ENCODE measurements around the gene HTRA3.

The HTRA3 gene

DNA sequence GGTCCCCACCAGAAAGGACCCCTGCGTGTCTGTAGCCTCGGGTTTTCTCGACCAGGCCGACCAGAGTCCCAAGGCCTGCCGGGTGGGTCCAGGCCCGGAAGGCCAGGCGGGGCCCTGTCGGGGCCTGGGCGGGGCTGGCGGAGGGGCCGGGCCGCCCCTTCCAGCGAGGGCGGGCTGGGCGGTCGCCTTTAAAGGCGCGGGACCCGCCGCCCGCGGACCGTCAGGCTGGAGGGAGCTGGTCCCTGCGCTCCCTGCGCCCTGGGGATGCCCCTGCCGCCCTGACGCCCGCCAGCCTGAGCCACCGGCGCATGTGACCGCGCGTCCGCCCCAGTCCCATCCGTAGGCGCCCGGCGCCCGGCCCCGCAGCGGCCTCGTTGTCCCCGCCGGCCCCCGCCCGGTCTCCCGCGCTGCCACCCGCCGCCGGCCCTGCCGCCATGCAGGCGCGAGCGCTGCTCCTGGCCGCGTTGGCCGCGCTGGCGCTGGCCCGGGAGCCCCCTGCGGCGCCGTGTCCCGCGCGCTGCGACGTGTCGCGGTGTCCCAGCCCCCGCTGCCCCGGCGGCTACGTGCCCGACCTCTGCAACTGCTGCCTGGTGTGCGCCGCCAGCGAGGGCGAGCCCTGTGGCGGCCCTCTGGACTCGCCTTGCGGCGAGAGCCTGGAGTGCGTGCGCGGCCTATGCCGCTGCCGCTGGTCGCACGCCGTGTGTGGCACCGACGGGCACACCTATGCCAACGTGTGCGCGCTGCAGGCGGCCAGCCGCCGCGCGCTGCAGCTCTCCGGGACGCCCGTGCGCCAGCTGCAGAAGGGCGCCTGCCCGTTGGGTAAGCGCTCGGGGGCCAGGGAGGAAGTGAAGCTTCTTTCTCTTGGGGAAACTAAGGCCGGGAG is at the start of gene HTRA3:
HTRA3 (plus strand) TSS at position 220 of the 883 bp plus-strand sequence; CDS start at position 435, 215 bp downstream.
- peaks cover 1% of the 10 kb centered on the region for H3K27me3 ChIP-seq (replicated peaks; ENCODE audit: control insufficient read depth, insufficient read depth, low read length)
- DNase-seq (ENCODE audit: extremely low read depth, insufficient read length), result no peak

DNA sequence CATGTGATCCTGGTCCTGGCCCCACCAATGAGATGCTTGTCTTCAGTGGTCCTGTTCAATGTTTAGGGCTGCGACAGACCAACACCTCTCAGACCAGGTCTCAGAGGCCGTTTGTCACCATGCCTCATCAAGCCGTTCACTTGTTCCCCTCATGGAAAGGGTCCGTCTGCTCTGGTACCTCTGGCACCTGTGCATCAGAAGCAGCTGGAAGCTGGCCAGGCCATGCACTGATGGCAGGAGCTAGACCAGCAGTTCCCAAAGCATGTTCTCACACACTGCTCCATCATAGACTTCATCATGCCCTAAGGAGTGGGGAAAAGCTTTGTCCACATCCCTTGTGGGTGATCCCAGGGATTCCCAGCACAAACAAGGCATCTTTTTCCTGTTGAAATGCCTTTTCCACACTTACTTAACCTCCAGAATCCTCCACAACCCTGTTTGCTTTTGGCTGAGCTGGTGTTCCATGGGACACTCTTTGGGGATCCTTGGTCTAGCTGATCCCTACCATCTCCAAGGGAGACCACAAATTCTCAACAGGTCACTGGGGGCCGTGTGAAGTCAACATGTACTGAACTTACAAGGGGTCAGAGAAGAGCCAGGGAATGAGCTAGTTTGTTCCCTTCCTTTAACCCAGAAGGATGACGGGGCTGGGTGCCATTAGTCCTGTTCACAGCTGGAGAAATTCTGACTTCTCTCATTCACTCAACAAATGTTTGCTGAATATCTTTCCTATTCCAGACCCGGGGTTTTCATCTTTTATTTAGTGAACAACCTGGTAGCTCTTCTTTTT is 48.7 kb upstream of the HTRA3 start:
- no peaks in the 10 kb centered on the region for H3K27me3 ChIP-seq (replicated peaks; ENCODE audit: control insufficient read depth, insufficient read depth, low read length)
- H3K36me3 ChIP-seq (ENCODE audit: control insufficient read depth, insufficient read depth, low read length), result peaks cover 30% of the 10 kb centered on the region
- DNase-seq (ENCODE audit: extremely low read depth, insufficient read length), result no peak
- H3K4me3 ChIP-seq (replicated peaks; ENCODE audit: low read depth, low read length), result no peak overlapping the region
- TF ChIP-seq, protein P1, sequence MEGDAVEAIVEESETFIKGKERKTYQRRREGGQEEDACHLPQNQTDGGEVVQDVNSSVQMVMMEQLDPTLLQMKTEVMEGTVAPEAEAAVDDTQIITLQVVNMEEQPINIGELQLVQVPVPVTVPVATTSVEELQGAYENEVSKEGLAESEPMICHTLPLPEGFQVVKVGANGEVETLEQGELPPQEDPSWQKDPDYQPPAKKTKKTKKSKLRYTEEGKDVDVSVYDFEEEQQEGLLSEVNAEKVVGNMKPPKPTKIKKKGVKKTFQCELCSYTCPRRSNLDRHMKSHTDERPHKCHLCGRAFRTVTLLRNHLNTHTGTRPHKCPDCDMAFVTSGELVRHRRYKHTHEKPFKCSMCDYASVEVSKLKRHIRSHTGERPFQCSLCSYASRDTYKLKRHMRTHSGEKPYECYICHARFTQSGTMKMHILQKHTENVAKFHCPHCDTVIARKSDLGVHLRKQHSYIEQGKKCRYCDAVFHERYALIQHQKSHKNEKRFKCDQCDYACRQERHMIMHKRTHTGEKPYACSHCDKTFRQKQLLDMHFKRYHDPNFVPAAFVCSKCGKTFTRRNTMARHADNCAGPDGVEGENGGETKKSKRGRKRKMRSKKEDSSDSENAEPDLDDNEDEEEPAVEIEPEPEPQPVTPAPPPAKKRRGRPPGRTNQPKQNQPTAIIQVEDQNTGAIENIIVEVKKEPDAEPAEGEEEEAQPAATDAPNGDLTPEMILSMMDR (IDR thresholded peaks at IDR 0.05; ENCODE audit: insufficient read depth, low read length, poor library complexity, severe bottlenecking), result no peak

More for the DNA sequence above, at the start of gene HTRA3:
- TF ChIP-seq, protein P1 (IDR thresholded peaks at IDR 0.05; ENCODE audit: insufficient read depth, low read length, poor library complexity, severe bottlenecking), result no peak
- Histone ChIP-seq H3K36me3 (ENCODE audit: control insufficient read depth, insufficient read depth, low read length) (no peaks in the 10 kb centered on the region), H3K4me3 (replicated peaks; ENCODE audit: low read depth, low read length) (no peak within 1 kb of the TSS)

DNA sequence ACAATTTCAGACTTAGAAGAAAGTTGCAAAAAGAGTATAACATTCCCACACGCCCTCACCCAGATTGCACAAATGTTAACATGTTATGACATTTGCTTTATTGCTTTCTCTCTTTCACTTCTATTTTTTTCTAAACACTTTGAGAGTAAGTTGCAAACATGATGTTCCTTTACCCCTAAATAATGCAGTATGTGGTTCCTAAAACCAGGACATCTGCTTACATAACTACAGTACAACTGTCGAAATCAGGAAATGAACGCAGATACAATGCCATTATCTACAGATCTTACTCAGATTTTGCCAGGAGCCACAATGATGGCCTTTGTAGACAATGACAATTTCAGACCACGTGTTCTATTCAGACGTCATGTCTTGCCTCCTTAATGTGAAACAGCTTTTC is 48.1 kb upstream of the HTRA3 start:
- TF ChIP-seq, protein P1 (IDR thresholded peaks at IDR 0.05; ENCODE audit: insufficient read depth, low read length, poor library complexity, severe bottlenecking), result no peak
- DNase-seq (ENCODE audit: extremely low read depth, insufficient read length), result peak; percentile 64
- Histone ChIP-seq H3K27me3 (replicated peaks; ENCODE audit: control insufficient read depth, insufficient read depth, low read length) (no peaks in the 10 kb centered on the region), H3K4me3 (replicated peaks; ENCODE audit: low read depth, low read length) (no peak overlapping the region), H3K36me3 (ENCODE audit: control insufficient read depth, insufficient read depth, low read length) (peaks cover 31% of the 10 kb centered on the region)

DNA sequence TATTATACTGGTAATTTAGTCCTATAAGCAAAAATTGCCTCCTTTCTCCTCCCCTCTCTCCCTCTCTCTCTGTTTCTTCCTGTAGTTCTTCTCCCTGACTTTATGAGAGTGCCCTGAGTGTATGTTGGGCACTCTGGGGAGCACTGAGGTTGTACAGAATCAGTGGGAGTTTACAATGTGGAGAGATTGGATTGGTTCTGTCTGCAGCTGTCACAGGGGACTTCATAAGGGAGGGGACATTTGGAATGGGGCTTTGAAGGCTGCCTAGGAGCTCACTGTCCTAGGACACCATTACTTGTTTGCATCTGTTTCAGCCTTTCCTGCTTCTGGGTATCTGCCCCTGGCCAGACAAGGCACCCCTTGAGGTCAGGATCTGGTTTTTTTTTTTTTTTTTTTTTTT is 47.6 kb upstream of the HTRA3 start:
- Histone ChIP-seq H3K36me3 (ENCODE audit: control insufficient read depth, insufficient read depth, low read length) (peaks cover 34% of the 10 kb centered on the region), H3K27me3 (replicated peaks; ENCODE audit: control insufficient read depth, insufficient read depth, low read length) (no peaks in the 10 kb centered on the region), H3K4me3 (replicated peaks; ENCODE audit: low read depth, low read length) (no peak overlapping the region)
- DNase-seq (ENCODE audit: extremely low read depth, insufficient read length), result no peak
- TF ChIP-seq, protein P1 (IDR thresholded peaks at IDR 0.05; ENCODE audit: insufficient read depth, low read length, poor library complexity, severe bottlenecking), result no peak

DNA sequence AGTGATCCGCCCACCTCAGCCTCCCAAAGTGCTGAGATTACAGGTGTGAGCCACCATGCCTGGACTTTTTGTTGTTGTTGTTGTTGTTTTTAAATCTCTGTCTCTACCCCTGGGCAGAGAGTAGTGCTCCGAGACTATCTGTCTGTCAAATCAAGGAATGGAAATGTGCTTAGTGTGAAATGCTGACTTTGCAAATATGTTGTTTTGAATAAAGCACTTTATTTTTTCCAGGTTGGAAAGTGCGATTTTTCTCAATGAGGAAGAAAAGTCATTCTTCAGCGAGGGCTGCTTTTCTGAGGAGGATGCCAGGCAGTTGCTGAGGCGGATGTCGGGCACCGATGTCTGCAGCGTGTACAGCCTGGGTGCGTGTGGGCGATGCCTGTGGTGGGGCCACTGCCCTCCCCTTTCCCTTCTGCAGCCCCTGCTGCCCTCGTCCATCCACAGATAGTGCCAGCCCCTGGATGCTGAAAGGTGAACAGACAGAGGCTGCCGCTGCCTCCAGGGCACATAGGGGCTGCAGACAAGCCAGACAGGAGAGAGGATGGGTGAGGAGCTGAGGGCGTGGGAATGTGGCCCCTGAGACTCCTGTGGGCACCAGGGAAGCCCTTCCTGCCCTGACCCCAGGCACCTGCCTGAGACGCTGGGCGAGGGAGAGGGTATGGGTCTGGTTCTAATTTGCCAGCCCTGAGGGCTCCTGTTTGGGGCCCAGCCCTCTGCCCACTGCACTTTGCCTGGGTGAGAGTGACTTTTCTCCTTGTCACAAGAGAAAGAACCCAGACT is 46.8 kb upstream of the HTRA3 start:
- Histone ChIP-seq H3K4me3 (replicated peaks; ENCODE audit: low read depth, low read length) (no peak overlapping the region), H3K36me3 (ENCODE audit: control insufficient read depth, insufficient read depth, low read length) (peaks cover 39% of the 10 kb centered on the region), H3K27me3 (replicated peaks; ENCODE audit: control insufficient read depth, insufficient read depth, low read length) (no peaks in the 10 kb centered on the region)
- TF ChIP-seq, protein P1 (IDR thresholded peaks at IDR 0.05; ENCODE audit: insufficient read depth, low read length, poor library complexity, severe bottlenecking), result no peak
- DNase-seq (ENCODE audit: extremely low read depth, insufficient read length), result no peak
